Retinal pigment epithelial cell (primary cell): ENCODE measurements around the gene CPTP.
A peak's percentile ranks its signal among the peaks of the same experiment; 100 is the strongest.
"Not testable (repeated sequence)": the region's sequence is repeated elsewhere in the genome, so short reads cannot be mapped to it uniquely, and the experiment has no call there.

Source experiments
- DNase-seq: peaks from one replicate; pipeline ENCODE4 v3.0.0-alpha.2; 2010; ENCODE audit warnings: low read depth
- H3K4me3 ChIP-seq: 2 replicates; pipeline ENCODE4 v1.5.1; 2011; ENCODE audit warnings: mild to moderate bottlenecking, low read length, control low read depth, moderate library complexity
- CTCF ChIP-seq: conservative IDR thresholded peaks from 2 replicates; pipeline ENCODE4 v1.5.1; 2011; ENCODE audit warnings: low read depth, low read length, control low read depth, inconsistent platforms

CPTP gene

GRCh38 chr1:1366699-1367066 lies 42.1 kb downstream of the CPTP start:
- no peak overlapping the region for H3K4me3 ChIP-seq
- no peak for DNase-seq
- TF ChIP-seq CTCF, result no peak

DNA sequence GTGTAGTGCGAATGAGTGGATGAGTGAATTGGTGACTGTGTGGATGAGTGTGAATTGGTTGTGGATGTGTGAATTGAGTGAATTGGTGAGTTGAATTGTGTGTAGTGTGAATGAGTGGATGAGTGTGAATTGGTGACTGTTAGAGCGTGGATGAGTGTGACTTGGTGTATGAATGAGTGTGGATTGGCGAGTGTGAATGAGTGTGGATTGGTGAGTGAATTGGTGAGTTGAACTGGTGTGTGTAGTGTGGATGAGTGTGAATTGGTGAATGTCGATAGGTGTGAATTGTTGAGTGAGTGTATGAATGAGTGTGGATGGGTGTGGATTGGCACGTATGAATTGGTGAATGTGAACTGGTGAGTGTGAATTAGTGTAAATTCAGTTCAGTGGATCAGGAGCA lies 42.7 kb downstream of the CPTP start:
- no peak for DNase-seq
- no peak overlapping the region for H3K4me3 ChIP-seq

GRCh38 chr1:1370094-1370493 lies 45.5 kb downstream of the CPTP start:
- not testable (repeated sequence) for DNase-seq, H3K4me3 ChIP-seq

More for the DNA sequence above, 42.7 kb downstream of the CPTP start:
- no peak for TF ChIP-seq CTCF

DNA sequence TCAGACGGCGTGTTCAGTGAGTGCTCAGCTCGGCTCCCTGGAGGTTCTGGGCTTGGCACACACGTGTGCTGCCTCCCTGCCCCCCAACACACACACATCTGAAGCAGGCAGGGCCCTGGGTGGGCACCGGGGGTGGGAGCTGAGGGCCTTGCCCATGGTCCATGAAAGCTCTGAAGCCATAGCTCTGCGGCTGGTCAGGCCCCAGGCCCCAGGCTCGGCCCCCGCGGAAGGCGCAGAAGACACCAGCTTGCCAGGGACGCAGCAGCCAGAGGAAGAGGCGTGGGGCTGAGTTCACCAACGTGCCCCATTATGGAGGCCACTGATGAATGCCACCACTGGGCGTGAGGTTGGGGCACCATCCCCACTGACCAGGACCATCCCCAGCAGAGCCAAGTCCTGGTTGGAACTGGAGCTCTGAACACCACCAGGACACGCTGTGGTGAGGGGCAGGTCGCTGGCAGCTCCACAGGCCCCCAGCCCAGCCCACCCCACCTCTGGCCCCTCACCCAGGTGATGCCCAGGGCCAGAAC lies 46.2 kb downstream of the CPTP start:
- DNase-seq, result no peak
- no peak for TF ChIP-seq CTCF

DNA sequence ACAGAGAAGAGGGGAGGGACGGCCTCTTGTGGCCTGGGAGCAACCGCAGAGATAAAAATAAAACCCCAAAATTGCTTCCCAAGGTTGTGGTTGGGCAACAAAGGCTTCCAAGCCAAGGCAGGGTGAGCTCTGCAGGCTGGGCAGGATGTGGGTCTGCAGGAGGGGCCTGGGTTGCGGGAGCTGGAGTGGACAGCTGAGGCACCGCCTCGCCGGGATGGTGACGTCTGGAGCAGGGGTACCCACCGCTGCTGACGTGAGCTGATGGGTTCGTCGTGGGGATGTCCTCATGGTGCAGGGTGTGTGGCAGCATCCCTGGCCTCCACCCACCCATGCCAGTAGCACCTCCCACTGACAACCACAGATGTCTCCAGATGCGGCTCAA lies 46.8 kb downstream of the CPTP start:
- H3K4me3 ChIP-seq, result no peak overlapping the region
- DNase-seq, result no peak
- TF ChIP-seq CTCF, result no peak

More for the DNA sequence above, 46.2 kb downstream of the CPTP start:
- no peak overlapping the region for H3K4me3 ChIP-seq

DNA sequence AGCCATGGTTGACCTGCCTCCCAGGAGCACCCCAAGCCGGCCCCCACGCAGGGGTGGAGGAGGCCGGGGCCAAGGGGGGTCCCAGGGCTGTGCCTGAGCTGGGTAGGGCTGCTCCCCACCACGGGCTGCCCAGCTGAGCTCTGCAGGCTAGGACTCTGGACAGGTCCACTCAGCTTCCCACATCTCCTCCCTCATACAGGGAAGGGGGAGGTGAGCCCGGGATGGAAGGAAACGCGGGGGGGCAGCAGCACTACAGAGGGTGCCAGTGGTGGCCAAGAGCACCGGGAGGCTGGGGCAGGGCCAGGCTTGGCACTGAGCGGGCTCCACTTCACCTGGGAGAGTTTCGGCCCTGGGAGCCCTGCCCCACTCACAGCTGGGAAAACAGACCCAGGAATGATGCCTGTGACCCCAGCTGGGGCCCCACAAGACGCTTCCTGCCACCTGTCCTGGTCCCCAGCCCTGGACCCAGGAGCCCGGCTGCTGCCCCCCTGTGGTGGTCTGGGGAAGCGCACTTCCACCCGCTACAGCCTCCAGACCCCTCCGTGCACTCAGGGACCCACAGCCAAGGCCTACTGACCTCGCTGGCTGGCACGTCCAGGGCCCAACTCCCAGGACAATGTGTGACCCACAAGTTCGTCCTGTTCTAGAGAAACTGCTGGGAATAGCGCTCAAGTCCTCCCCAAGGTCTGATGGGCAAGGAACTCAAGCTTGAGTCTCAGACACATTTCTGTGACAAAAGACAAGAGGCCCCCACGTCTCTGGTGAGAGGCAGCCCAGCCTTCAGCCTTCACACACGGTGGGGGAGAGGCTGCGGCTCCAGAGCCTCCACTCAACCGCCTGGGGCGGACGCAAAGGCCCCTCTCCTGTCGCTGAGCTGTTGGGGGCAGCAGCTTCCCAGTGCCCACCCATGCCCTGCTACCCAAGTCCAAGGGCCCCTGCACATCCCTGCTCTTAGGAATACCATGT lies 47.4 kb downstream of the CPTP start:
- no peak overlapping the region for H3K4me3 ChIP-seq

More for the DNA sequence above, 47.4 kb downstream of the CPTP start:
- no peak for DNase-seq
- peak; percentile 92 for TF ChIP-seq CTCF
